ENCODE measurements around the gene NUDCD3.

- TF ChIP-seq POLR2A (IDR thresholded peaks at IDR 0.05; ENCODE audit: low read depth) (no peak), CTCF (IDR thresholded peaks at IDR 0.05) (no peak)
These were observed 25.0 kb downstream of the NUDCD3 start for GRCh38 chr7:44465490-44465889.

Data from esophagus muscularis mucosa (tissue), 3 donors.